ENCODE results near the gene WDR44.
"Not testable (repeated sequence)": the region's sequence is repeated elsewhere in the genome, so short reads cannot be mapped to it uniquely, and the experiment has no call there.

The WDR44 gene

GRCh38 chrX:118455013-118455412 is 109.1 kb downstream of the WDR44 start:
- TF ChIP-seq CTCF (conservative IDR thresholded peaks at IDR 0.05): no peak
- no peak for TF ChIP-seq ZFX (IDR thresholded peaks at IDR 0.05)
- no peak overlapping the region for H3K27ac ChIP-seq

GRCh38 chrX:118459494-118459893 is 113.6 kb downstream of the WDR44 start:
- no peak overlapping the region for H3K27ac ChIP-seq
- TF ChIP-seq CTCF (conservative IDR thresholded peaks at IDR 0.05): peak; percentile 57
- no peak for TF ChIP-seq ZFX (IDR thresholded peaks at IDR 0.05)

- H3K27ac ChIP-seq: no peak overlapping the region
- no peak for TF ChIP-seq ZFX (IDR thresholded peaks at IDR 0.05)
- TF ChIP-seq CTCF (conservative IDR thresholded peaks at IDR 0.05): no peak
Measured at GRCh38 chrX:118464501-118464900, 118.6 kb downstream of the WDR44 start.

- no peak overlapping the region for H3K27ac ChIP-seq
- TF ChIP-seq CTCF (conservative IDR thresholded peaks at IDR 0.05) (no peak), ZFX (IDR thresholded peaks at IDR 0.05) (no peak)
Measured at GRCh38 chrX:118468122-118468521, 122.2 kb downstream of the WDR44 start.

GRCh38 chrX:118470721-118471347 is 124.9 kb downstream of the WDR44 start:
- not testable (repeated sequence) for H3K27ac ChIP-seq

- no peak for TF ChIP-seq CTCF (conservative IDR thresholded peaks at IDR 0.05)
- TF ChIP-seq ZFX (IDR thresholded peaks at IDR 0.05): no peak
- no peak overlapping the region for H3K27ac ChIP-seq
Measured at GRCh38 chrX:118474586-118474985, 128.7 kb downstream of the WDR44 start.

- no peak overlapping the region for H3K27ac ChIP-seq
- no peak for TF ChIP-seq CTCF (conservative IDR thresholded peaks at IDR 0.05)
- no peak for TF ChIP-seq ZFX (IDR thresholded peaks at IDR 0.05)
Measured at GRCh38 chrX:118475903-118476302, 130.0 kb downstream of the WDR44 start.

GRCh38 chrX:118480172-118480571 is 134.3 kb downstream of the WDR44 start:
- H3K27ac ChIP-seq: no peak overlapping the region
- TF ChIP-seq CTCF (conservative IDR thresholded peaks at IDR 0.05): no peak
- TF ChIP-seq ZFX (IDR thresholded peaks at IDR 0.05): no peak

- H3K27ac ChIP-seq: not testable (repeated sequence)
Measured at GRCh38 chrX:118482384-118482783, 136.5 kb downstream of the WDR44 start.

Measured in C4-2B (cell line).